NCI-H2081 (cell line): ENCODE measurements around the gene RASA4.
"Not testable (repeated sequence)": the region's sequence is repeated elsewhere in the genome, so short reads cannot be mapped to it uniquely, and the experiment has no call there.

Experiments used
- DNase-seq, 2 experiments: peaks; one replicate each; lab custom pipeline; 2025; lab: John Stamatoyannopoulos, UW

Gene RASA4

DNA sequence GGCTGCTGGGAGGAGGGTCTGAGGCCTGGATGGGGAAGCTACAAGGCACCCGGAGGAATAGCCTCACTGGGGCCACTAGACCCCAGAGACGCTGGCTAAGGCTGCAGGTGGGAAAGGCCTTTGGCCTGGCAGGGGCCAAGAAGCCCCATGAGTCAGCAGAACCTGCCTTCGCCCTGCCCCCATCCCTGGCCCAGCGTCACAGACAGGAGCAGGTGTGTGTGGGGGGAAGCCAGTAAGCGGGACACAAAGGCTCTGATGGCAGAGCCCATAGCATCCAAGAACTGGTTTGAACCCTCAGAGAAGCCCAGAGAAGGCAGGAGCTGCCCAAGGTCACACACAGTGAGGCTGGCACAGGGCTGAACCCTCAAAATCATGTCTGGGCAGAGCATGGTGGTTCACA lies 9.7 kb downstream of the RASA4 start:
- DNase-seq = not testable (repeated sequence)

DNA sequence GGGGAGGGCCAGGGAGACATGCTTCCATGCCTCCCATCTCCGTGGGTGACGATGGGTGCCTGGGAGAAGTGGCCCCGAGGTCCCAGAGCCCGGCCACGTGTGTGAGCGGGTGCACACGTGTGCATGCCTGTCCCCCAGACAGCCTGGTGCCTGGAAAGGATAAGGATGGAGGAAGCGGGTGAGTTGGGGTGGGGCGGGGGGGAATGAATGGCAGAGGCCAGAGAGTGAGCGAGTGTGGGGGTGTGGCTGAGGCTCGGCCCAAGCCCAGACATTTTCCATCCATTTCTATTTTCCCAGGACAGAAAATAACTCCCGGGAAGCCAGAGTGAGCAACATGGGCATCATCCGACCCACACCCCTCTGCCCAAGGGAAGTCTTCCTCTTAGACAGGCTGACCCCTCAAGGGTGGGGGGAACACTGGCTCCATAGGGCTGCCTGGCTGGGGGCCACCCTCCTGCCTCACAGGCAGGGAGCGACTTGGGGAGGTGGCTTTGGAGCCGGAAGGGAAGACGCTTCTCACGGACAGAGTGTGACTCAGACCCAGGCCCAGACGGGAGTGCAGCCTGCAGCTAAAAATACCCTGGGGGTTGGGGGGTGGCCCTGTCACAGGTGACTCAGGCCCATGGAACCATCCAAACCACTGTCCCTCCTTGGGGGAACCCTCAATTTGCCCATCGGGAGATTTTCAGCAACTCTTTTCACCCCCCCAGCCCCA lies 12.0 kb downstream of the RASA4 start:
- not testable (repeated sequence) for DNase-seq

- DNase-seq = not testable (repeated sequence)
Observed at GRCh38 chr7:102602317-102602716, 14.2 kb downstream of the RASA4 start.

DNA sequence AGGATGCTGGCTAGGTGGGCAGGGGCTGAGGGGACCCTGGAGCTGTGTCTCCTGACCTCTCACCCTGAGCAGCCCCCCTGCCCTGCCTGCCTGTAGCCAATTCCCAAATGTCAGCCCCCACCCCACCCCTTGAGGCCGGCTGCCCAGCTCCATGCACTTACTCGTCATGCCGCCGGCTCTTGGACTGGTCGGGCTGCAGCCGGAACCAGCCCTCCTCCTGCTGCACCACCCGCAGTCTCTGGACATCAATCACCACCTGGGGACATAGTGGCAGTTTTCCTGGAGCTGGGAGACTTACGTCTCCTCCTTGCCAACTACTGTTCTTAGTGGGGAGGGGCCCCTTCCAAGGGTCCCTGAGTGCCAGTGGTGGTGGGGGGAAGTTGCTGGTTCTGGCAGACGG lies 16.9 kb downstream of the RASA4 start:
- not testable (repeated sequence) for DNase-seq

GRCh38 chr7:102596036-102596435 lies 20.5 kb downstream of the RASA4 start:
- not testable (repeated sequence) for DNase-seq

DNA sequence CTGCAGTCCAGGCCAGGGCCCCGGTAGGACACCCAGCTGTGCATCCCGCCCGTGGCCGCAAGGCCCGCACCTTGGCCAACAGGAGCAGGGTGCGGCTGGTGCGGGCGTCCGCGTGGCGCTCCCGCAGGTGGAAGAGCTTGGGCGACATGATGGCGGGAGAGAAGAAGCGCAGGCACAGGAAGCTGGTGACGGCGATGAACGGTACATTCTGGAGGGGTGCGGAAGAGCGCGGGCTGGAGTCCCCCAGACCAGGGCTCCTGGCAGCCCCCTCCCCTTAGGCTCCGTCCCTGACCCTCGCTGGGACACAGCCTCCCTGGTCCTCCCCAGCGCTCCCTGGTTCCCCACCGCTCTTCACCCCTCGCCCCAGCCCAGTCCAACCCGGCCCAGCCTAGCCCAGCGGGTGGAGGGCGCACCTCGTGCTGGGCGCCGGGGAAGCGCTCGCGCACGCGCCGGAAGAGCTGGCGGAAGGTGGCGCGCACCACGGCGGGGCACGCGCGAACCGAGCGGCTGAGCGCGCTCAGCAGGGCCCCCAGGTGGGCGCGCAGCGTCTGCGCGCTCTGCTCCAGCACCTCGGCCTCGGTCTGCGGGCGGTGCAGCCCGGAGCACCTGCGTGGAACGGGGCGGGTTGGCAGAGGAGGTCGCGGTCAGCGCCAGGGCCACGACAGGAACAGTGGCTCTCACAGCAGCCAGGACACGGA lies 22.8 kb downstream of the RASA4 start:
- DNase-seq = not testable (repeated sequence)

GRCh38 chr7:102592477-102593019 lies 24.0 kb downstream of the RASA4 start:
- DNase-seq = not testable (repeated sequence)

GRCh38 chr7:102589857-102590256 lies 26.7 kb downstream of the RASA4 start:
- DNase-seq = not testable (repeated sequence)

DNA sequence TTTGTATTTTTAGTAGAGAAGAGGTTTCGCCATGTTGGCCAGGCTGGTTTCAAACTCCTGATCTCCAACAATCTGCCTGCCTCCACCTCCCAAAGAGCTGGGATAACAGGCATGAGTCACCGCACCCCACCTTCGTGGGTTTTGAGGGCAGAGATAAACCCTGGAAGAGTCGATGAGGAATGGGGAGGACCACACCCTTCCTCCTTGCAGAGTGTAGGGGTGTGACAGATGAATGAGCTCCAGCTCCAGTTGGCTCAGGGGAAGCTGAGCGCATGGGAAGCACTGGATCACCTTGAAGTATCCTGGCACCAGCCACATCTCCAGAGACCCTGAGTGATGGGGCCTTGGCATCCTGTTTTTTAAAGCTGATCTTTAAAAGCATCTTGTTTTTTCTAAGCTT lies 33.1 kb downstream of the RASA4 start:
- not testable (repeated sequence) for DNase-seq

GRCh38 chr7:102581722-102582121 lies 34.8 kb downstream of the RASA4 start:
- DNase-seq = not testable (repeated sequence)

DNA sequence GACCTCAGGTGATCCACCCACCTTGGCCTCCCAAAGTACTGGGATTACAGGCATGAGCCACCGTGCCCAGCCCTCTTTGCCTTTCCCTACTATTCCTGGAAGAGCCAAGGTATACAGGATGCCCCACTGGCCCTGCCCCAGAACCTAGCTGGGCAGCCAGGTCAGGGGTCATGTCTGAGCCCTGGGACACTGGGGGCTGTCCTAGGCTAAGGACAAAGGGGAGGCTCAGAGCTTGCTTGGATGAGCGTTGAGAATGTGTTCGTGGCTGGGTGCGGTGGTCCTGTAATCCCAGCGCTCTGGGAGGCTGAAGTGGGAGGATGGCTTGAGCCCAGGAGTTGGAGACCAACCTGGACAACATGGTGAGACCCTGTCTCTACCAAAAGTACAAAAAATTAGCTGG lies 38.1 kb downstream of the RASA4 start:
- not testable (repeated sequence) for DNase-seq

- DNase-seq = not testable (repeated sequence)
Observed at GRCh38 chr7:102577315-102578240, 39.0 kb downstream of the RASA4 start.

- not testable (repeated sequence) for DNase-seq
Observed at GRCh38 chr7:102576363-102576762, 40.2 kb downstream of the RASA4 start.

GRCh38 chr7:102574607-102575006 lies 41.9 kb downstream of the RASA4 start:
- DNase-seq = not testable (repeated sequence)

- DNase-seq = not testable (repeated sequence)
Observed at GRCh38 chr7:102572261-102573239, 44.0 kb downstream of the RASA4 start, which contains the start of gene POLR2J3. POLR2J3 (minus strand) TSS chr7:102572583; CDS start chr7:102572521, 62 bp downstream.

DNA sequence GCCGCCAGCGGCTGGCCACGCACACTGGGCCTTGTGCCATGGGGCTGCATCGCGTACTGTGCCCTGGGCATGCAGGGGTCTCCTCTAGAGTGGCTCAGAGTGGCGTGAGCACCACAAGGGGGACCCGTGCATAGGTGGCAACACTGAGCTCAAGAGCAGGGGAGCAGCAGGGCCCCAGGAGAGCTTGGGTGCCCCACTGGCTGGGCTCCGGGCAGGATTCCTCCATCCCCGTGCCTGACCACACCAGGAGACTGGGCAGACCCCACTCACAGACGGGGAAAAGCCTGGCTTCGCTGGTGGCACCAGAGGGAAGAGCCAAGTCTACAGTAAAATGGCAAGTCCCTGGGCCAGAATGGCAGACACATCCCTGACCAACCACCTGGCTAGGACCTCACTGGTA lies 47.9 kb downstream of the RASA4 start:
- DNase-seq = not testable (repeated sequence)

DNA sequence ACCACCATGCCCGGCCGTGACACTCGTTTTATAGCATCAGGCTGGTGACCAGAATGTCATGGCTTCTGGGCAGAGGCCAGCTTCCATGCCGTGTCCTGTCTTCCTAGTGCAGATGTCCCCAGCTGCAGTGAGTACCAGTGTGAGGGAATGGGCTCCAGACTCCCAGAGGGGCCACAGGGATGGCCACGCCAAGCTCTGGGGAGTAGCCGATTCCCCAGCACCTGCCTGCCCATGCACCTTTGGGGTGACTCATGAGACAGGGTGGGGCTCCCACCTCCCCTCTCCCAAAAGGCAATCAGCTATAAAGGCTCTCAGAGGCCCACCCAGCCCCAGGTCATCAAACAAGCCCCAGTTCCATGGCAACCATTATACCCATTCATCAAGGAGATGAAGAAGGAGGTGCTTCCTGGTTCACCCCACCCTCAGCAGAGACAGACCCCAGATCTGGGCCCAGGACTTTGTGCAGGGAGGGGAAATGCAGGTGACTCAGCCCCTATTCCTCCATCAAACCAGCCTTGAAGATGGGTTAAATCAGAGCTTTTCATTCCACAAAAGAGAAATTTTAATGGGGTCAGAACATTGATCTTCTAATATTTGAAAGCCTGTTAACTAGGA lies 65.6 kb downstream of the RASA4 start, which contains the start of gene SPDYE2:
Gene SPDYE2 (plus strand): TSS at position 419 of the 615 bp plus-strand sequence. CDS start 2,030 bp downstream, outside the sequence.
- DNase-seq = not testable (repeated sequence)

GRCh38 chr7:102546353-102546752 lies 70.2 kb downstream of the RASA4 start:
- not testable (repeated sequence) for DNase-seq

DNA sequence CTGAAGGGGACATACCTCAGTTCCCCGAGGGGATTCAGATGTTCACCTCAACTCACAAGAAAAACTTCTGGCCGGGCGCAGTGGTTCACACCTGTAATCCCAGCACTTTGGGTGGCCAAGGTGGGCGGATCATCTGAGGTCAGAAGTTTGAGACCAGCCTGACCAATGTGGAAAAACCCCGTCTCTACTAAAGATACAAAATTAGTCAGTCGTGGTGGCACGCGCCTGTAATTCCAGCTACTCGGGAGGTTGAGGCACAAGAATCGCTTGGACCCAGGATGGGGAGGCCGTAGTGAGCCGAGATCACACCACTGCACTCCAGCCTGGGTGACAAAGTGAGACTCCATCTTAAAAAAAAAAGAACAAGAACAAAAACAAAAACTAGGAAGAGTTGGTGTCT lies 71.3 kb downstream of the RASA4 start:
- DNase-seq = not testable (repeated sequence)

- DNase-seq = not testable (repeated sequence)
Observed at GRCh38 chr7:102544372-102544771, 72.2 kb downstream of the RASA4 start.
